ENCODE measurements around the gene BNC1.

BNC1 gene

DNA sequence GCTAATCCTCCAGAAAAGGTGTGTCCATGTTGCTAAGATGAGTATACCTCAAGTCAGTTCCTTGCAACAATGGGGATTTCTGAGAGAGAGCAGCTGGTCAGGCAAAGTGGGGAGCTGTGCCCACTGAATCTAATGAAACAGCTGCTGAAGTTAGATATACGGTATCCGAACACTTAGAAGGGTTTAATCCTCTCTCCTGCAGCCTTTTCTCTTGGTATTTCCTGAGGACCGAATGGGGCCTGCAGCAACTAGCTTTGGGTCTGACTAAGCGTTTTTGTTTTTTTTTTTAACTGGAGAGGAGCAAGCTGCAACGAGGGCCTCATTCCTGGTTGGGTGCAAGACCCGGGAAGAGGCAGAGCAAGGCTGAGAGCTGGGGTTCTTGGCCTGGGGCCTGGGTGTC is 37.6 kb upstream of the BNC1 start:
- H3K27ac Mint-ChIP-seq: no peak overlapping the region

DNA sequence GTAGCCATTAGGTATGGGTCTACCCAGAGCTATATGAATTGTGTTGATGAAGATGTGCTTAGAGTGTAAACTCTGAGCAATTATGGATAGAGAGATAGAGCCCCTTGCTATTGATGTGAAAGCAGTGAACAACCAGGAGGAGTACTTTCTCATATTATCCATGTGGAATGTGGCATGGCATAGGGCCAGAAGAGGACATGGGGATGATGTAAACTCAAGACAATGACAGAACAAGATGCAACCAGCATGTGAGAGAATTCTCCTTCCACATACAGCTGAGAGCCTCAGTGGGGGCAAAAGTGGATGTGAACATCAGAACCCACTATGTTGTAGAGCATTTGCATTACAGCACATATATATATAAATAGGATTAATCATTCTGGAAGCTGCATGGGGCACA is 36.4 kb upstream of the BNC1 start:
- no peak overlapping the region for H3K4me3 Mint-ChIP-seq
- no peaks in the 10 kb centered on the region for H3K36me3 Mint-ChIP-seq (ENCODE audit: low read depth)
- H3K9me3 Mint-ChIP-seq: no peaks in the 10 kb centered on the region
- H3K27ac Mint-ChIP-seq: no peak overlapping the region
- peaks cover 17% of the 10 kb centered on the region for H3K4me1 Mint-ChIP-seq
- peaks cover 6% of the 10 kb centered on the region for H3K27me3 Mint-ChIP-seq (ENCODE audit: low read depth)
- TF ChIP-seq CTCF (IDR thresholded peaks at IDR 0.05; ENCODE audit: unreplicated experiment in 3 of 3): no peak

More for the DNA sequence above, 37.6 kb upstream of the BNC1 start:
- no peak for TF ChIP-seq CTCF (IDR thresholded peaks at IDR 0.05; ENCODE audit: unreplicated experiment in 3 of 3)
- Mint-ChIP-seq H3K27me3 (ENCODE audit: low read depth) (peaks cover 6% of the 10 kb centered on the region), H3K36me3 (ENCODE audit: low read depth) (no peaks in the 10 kb centered on the region), H3K4me3 (no peak overlapping the region), H3K4me1 (peaks cover 17% of the 10 kb centered on the region), H3K9me3 (no peaks in the 10 kb centered on the region)

DNA sequence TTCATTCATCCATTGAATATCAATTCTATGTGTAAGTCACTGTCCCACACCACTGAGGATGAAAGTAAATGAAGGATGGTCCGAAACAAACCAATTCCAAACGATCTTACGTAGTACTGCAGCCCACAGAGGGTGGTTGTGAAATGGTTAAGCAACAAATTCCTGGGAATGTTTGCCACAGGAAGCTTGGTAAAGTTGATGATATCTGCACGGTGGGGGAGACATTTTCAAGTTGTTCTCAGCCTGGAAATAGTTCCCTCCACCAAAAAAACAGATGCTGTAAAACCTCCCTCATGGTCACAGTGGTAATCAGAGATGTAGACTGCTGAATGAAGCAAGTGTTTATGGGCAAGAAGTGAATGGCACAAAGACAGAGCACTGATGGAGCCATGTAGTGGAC is 35.9 kb upstream of the BNC1 start:
- peaks cover 6% of the 10 kb centered on the region for H3K27me3 Mint-ChIP-seq (ENCODE audit: low read depth)
- no peak overlapping the region for H3K27ac Mint-ChIP-seq
- H3K9me3 Mint-ChIP-seq: no peaks in the 10 kb centered on the region
- TF ChIP-seq CTCF (IDR thresholded peaks at IDR 0.05; ENCODE audit: unreplicated experiment in 3 of 3): no peak
- H3K4me3 Mint-ChIP-seq: no peak overlapping the region
- peaks cover 17% of the 10 kb centered on the region for H3K4me1 Mint-ChIP-seq
- H3K36me3 Mint-ChIP-seq (ENCODE audit: low read depth): no peaks in the 10 kb centered on the region

- peaks cover 6% of the 10 kb centered on the region for H3K27me3 Mint-ChIP-seq (ENCODE audit: low read depth)
- H3K27ac Mint-ChIP-seq: no peak overlapping the region
- TF ChIP-seq CTCF (IDR thresholded peaks at IDR 0.05; ENCODE audit: unreplicated experiment in 3 of 3): no peak
- no peaks in the 10 kb centered on the region for H3K36me3 Mint-ChIP-seq (ENCODE audit: low read depth)
- H3K9me3 Mint-ChIP-seq: no peaks in the 10 kb centered on the region
- H3K4me1 Mint-ChIP-seq: peaks cover 17% of the 10 kb centered on the region
- no peak overlapping the region for H3K4me3 Mint-ChIP-seq
Observed at GRCh38 chr15:83319771-83320170, 35.3 kb upstream of the BNC1 start.

GRCh38 chr15:83318861-83319415 is 34.5 kb upstream of the BNC1 start:
- H3K4me3 Mint-ChIP-seq: no peak overlapping the region
- no peak for TF ChIP-seq CTCF (IDR thresholded peaks at IDR 0.05; ENCODE audit: unreplicated experiment in 3 of 3)

GRCh38 chr15:83318036-83318435 is 33.6 kb upstream of the BNC1 start:
- peaks cover 11% of the 10 kb centered on the region for H3K4me1 Mint-ChIP-seq
- no peak for TF ChIP-seq CTCF (IDR thresholded peaks at IDR 0.05; ENCODE audit: unreplicated experiment in 3 of 3)
- H3K27me3 Mint-ChIP-seq (ENCODE audit: low read depth): peaks cover 6% of the 10 kb centered on the region
- no peak overlapping the region for H3K27ac Mint-ChIP-seq
- H3K9me3 Mint-ChIP-seq: no peaks in the 10 kb centered on the region
- no peak overlapping the region for H3K4me3 Mint-ChIP-seq
- no peaks in the 10 kb centered on the region for H3K36me3 Mint-ChIP-seq (ENCODE audit: low read depth)

More at GRCh38 chr15:83318861-83319415, 34.5 kb upstream of the BNC1 start:
- Mint-ChIP-seq H3K4me1 (peaks cover 16% of the 10 kb centered on the region), H3K27ac (no peak overlapping the region), H3K9me3 (no peaks in the 10 kb centered on the region), H3K36me3 (ENCODE audit: low read depth) (no peaks in the 10 kb centered on the region), H3K27me3 (ENCODE audit: low read depth) (peaks cover 6% of the 10 kb centered on the region)

Measured in nephron (organoid).